K562 (cell line): ENCODE results near the gene NRG3. TPM values are rescaled to one million over a fixed set of nuclear protein-coding genes. Genes with fewer than 3 reads are reported as not detected.

Source experiments
- ATAC-seq: fragments of 200-7000 bp; cut with Tn5 transposase; 3 replicates; pipeline ENCODE4 v1.9.1; 2020; ENCODE audit warnings: moderate library complexity
- BruUV-seq: library from RNA; stranded (reverse); fragments of 400-500 nt; replicated peaks from 2 replicates; lab custom pipeline; 2021; lab: Mats Ljungman, UMichigan
- CTCF ChIA-PET: fragments of 300-600 bp; formaldehyde crosslinking; extraction: SDS; loops from one replicate; lab custom pipeline; 2021; ENCODE audit warnings: low intra/inter-chr PET ratio; lab: Yijun Ruan, JAX
- POLR2A ChIA-PET: fragments of 300-600, 350-650 bp; sonication (Branson Sonifier 250); formaldehyde crosslinking; extraction: SDS; loops from one replicate; lab custom pipeline; 2021; ENCODE audit warnings: antibody characterized with exemption, inconsistent platforms; lab: Yijun Ruan, JAX
- DNase-seq, 4 experiments: peaks; one replicate each; pipeline versions ENCODE4 v3.0.0 to v3.0.0-alpha.2; 2011 to 2018; ENCODE audit warnings: low spot score in 3 of 4, mixed read lengths in 3 of 4; ENCODE audit errors: extremely low read depth in 1 of 4
- FAIRE-seq: peaks from 2 replicates; lab custom pipeline; 2011; peaks lifted over from hg19 to GRCh38; lab: Jason Lieb, UNC
- H2AFZ ChIP-seq: 2 replicates; pipeline ENCODE4 v1.6.0; 2011; ENCODE audit warnings: low read depth, low read length, control low read depth, inconsistent platforms
- H3K27ac ChIP-seq: fragments of 200-600 bp; 3 replicates; pipeline ENCODE4 v1.8.0; 2011; ENCODE audit warnings: low read depth, mild to moderate bottlenecking, control low read depth, inconsistent platforms, low read length, moderate library complexity, mixed read lengths; ENCODE audit errors: extremely low read depth
- H3K27me3 ChIP-seq, 2 experiments: fragments of 300-600 bp in 1 of 2; 2 replicates in 1 of 2; 3 replicates in 1 of 2; pipeline versions ENCODE4 v1.6.0 to v1.8.0; 2011; ENCODE audit warnings: inconsistent platforms in 2 of 2, low read length in 2 of 2, mild to moderate bottlenecking in 1 of 2, mixed read lengths in 1 of 2, moderate library complexity in 1 of 2; ENCODE audit not compliant: control insufficient read depth in 2 of 2, insufficient read depth in 2 of 2
- H3K36me3 ChIP-seq: fragments of 300-600 bp; 3 replicates; pipeline ENCODE4 v1.8.0; 2011; ENCODE audit warnings: mild to moderate bottlenecking, low read length, inconsistent platforms; ENCODE audit not compliant: control insufficient read depth, insufficient read depth
- H3K4me1 ChIP-seq, 2 experiments: fragments of 200-600 bp in 1 of 2; replicated peaks in 1 of 2; 2 replicates in 1 of 2; 3 replicates in 1 of 2; pipeline versions ENCODE4 v1.5.1 to v1.8.0; 2011; ENCODE audit warnings: inconsistent platforms in 2 of 2, low read length in 2 of 2, mild to moderate bottlenecking in 1 of 2, mixed read lengths in 1 of 2, moderate library complexity in 1 of 2; ENCODE audit not compliant: control insufficient read depth in 2 of 2, insufficient read depth in 2 of 2
- H3K4me2 ChIP-seq: 2 replicates; pipeline ENCODE4 v1.6.1; 2011; ENCODE audit warnings: low read length, control low read depth, inconsistent platforms, mixed read lengths; ENCODE audit not compliant: insufficient read depth
- H3K4me3 ChIP-seq: fragments of 200-600 bp; sonication (generic), shearing (Covaris generic); 2 replicates; pipeline ENCODE4 v1.5.1; 2016; ENCODE audit warnings: control low read depth, inconsistent platforms
- H3K79me2 ChIP-seq: fragments of 200-600 bp; 3 replicates; pipeline ENCODE4 v1.8.0; 2011; ENCODE audit warnings: low read length, inconsistent platforms; ENCODE audit not compliant: control insufficient read depth, insufficient read depth
- H3K9ac ChIP-seq, 2 experiments: 2 replicates each; pipeline versions ENCODE4 v1.6.0 to v1.6.1; 2011; ENCODE audit warnings: low read depth in 2 of 2, low read length in 2 of 2, control low read depth in 1 of 2, inconsistent platforms in 1 of 2, mild to moderate bottlenecking in 1 of 2, mixed read lengths in 1 of 2; ENCODE audit not compliant: insufficient read depth in 1 of 2
- H3K9me1 ChIP-seq: one replicate; pipeline ENCODE4 v1.6.0; 2011; ENCODE audit warnings: inconsistent platforms, mild to moderate bottlenecking, low read length, moderate library complexity; ENCODE audit not compliant: control insufficient read depth, insufficient read depth
- H3K9me3 ChIP-seq: replicated peaks from 2 replicates; pipeline ENCODE4 v1.5.1; 2011; ENCODE audit warnings: low read depth, low read length, inconsistent platforms; ENCODE audit not compliant: control insufficient read depth, insufficient read depth
- H4K20me1 ChIP-seq: replicated peaks from 2 replicates; pipeline ENCODE4 v1.6.1; 2011; ENCODE audit warnings: low read length, inconsistent platforms, mixed read lengths; ENCODE audit not compliant: control insufficient read depth, insufficient read depth
- CREB5 ChIP-seq: fragments of 250-450 bp; sonication (Bioruptor Pico); IDR thresholded peaks from 2 replicates; pipeline ENCODE4 v1.5.0; 2020; ENCODE audit warnings: mild to moderate bottlenecking
- CTCF ChIP-seq, 3 experiments: IDR thresholded peaks in 2 of 3; conservative IDR thresholded peaks in 1 of 3; 2 replicates each; pipeline ENCODE4 v1.5.1; 2011 to 2012; ENCODE audit warnings: low read length in 3 of 3, mild to moderate bottlenecking in 3 of 3, control low read depth in 2 of 3, improper control_type of control experiment in 1 of 3, inconsistent platforms in 1 of 3, low read depth in 1 of 3, mixed read lengths in 1 of 3, moderate library complexity in 1 of 3; ENCODE audit not compliant: insufficient read depth in 2 of 3
- GTF3C2 ChIP-seq: IDR thresholded peaks from 3 replicates; pipeline ENCODE4 v1.6.1; 2011; ENCODE audit warnings: borderline replicate concordance, mild to moderate bottlenecking, moderate library complexity; ENCODE audit not compliant: insufficient read length; ENCODE audit errors: extremely low read depth
- NCOA1 ChIP-seq: fragments of 450-650 bp; IDR thresholded peaks from 2 replicates; pipeline ENCODE4 v1.6.1; 2016; ENCODE audit warnings: low read depth
- NCOA6 ChIP-seq: fragments of 450-650 bp; IDR thresholded peaks from 2 replicates; pipeline ENCODE4 v1.6.1; 2017; ENCODE audit warnings: mild to moderate bottlenecking
- RFX1 ChIP-seq: fragments of 450-650 bp; IDR thresholded peaks from 2 replicates; pipeline ENCODE4 v1.6.1; 2016; ENCODE audit warnings: mild to moderate bottlenecking, moderate library complexity
- SNIP1 ChIP-seq: fragments of 450-650 bp; IDR thresholded peaks from 2 replicates; pipeline ENCODE4 v1.7.1; 2017; ENCODE audit warnings: low read depth, mild to moderate bottlenecking
- SRSF9 ChIP-seq: fragments of 200-400 bp; formaldehyde crosslinking; IDR thresholded peaks from 2 replicates; pipeline ENCODE4 v1.6.1; 2017; ENCODE audit warnings: low read depth, low read length, borderline replicate concordance
- THRB ChIP-seq: fragments of 450-650 bp; formaldehyde crosslinking; conservative IDR thresholded peaks from 2 replicates; pipeline ENCODE4 v1.4.0; 2022; ENCODE audit warnings: mild to moderate bottlenecking, missing genetic modification characterization
- ZNF324 ChIP-seq: fragments of 250-450 bp; sonication (Bioruptor Pico); IDR thresholded peaks from 2 replicates; pipeline ENCODE4 v1.4.0; 2020; ENCODE audit warnings: mild to moderate bottlenecking
- in situ Hi-C: fragments of 300-500 bp; cut with MboI; formaldehyde crosslinking; loops from 4 replicates; pipeline ENCODE4 v1.15.0; 2018; ENCODE audit warnings: inconsistent platforms, mixed read lengths
- intact Hi-C: fragments of 100-400 bp; cut with micrococcal nuclease; formaldehyde crosslinking; loops from 2 replicates; pipeline ENCODE4 v1.14.2; 2022
- polyA plus RNA-seq, 8 experiments: library from polyadenylated mRNA; depleted of rRNA in 4 of 8; stranded (reverse) in 5 of 8; unstranded in 3 of 8; fragments of >200 nt; fragmentation: Nextera tagmentation in 2 of 8; fragmentation: Illumina TruSeq in 1 of 8; extraction: Ambion mirVana in 2 of 8; extraction: Trizol in 1 of 8; gene quantifications; 2 replicates each; pipeline versions ENCODE4 v1.2.1 to v1.2.3, GENCODE V29; 2011 to 2014; ENCODE audit warnings: inconsistent platforms in 1 of 8, missing spikeins in 1 of 8
- total RNA-seq, 7 experiments: library from RNA; depleted of rRNA in 6 of 7; stranded (reverse); fragments of >200 nt in 6 of 7; fragmentation: Illumina TruSeq in 2 of 7; extraction: Trizol in 2 of 7; gene quantifications; 2 replicates each; pipeline versions ENCODE4 v1.2.1 to v1.2.3, GENCODE V29; 2011 to 2021; ENCODE audit warnings: low replicate concordance in 1 of 7
- TF ChIP-seq, protein P1 (sequence below): fragments of 450-650 bp; IDR thresholded peaks from 2 replicates; pipeline ENCODE4 v1.6.1; 2016; ENCODE audit warnings: missing biosample characterization, missing genetic modification characterization

Gene NRG3
- total and polyA plus RNA-seq, 9 of the 15 experiments (the other 6 are each of a cell fraction or from before 2014, with no cell fraction given): not detected

- no peak for TF ChIP-seq SNIP1
- TF ChIP-seq NCOA1: no peak
- no peak for TF ChIP-seq CTCF (IDR thresholded peaks at IDR 0.05 in 2 of 3, conservative IDR thresholded peaks at IDR 0.05 in 1 of 3; ENCODE audit: insufficient read depth in 2 of 3, low read depth in 1 of 3, low read length in 3 of 3)
- no peak for TF ChIP-seq SRSF9
- TF ChIP-seq, all 486 proteins: peak for 0
These were observed 747.5 kb downstream of the NRG3 start (continued) for GRCh38 chr10:82622479-82622878.

DNA sequence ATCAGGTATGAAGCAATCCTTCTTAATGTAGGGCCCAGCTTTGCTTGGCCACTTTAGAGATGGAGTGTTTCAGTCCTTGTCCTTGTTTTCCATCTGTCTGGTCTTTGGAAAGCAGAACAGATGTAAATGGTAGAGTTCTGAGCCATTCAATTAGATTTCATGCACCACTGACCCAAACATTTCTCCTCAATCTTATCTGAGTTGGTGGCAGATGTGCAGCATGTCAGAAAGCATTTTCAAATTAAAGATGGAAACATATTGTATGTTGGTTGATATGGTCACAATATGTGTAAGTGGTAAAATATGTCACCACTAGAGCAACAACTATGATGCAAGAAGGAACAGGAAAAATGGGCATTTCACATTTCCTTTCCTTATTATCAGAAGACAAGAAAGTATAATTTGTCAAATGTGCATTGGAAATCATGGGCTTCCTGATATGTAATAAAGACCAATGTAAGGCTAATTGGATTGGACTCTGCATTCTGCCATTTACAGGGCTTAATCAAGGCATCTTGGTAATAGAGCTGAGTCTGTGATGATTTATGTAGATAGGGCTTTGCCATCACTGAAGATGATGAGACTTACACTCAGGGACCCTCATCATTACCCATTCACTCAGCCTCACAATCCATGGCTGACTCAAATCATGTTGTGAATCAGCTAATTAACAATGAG is 750.7 kb downstream of the NRG3 start:
- peaks cover 7% of the 10 kb centered on the region; the same call in 1 of the 2 replicates for H3K9me3 ChIP-seq
- intact Hi-C loops: no loop called here
- no peaks in the 10 kb centered on the region for H4K20me1 ChIP-seq
- ATAC-seq (no peak), FAIRE-seq (no peak), DNase-seq (no peak)
- no peaks in the 10 kb centered on the region for H3K4me1 ChIP-seq
- H3K4me3 ChIP-seq: no peak overlapping the region
- H3K36me3 ChIP-seq: no peaks in the 10 kb centered on the region
- no peak overlapping the region for H3K9ac ChIP-seq
- no TSS peak for BruUV-seq
- no peak overlapping the region for H3K4me2 ChIP-seq
- H3K27ac ChIP-seq: no peak overlapping the region
- no peaks in the 10 kb centered on the region for H3K79me2 ChIP-seq
- H3K27me3 ChIP-seq: no peaks in the 10 kb centered on the region
- H3K9me1 ChIP-seq: no peaks in the 10 kb centered on the region
- ChIA-PET POLR2A (no interaction called here), CTCF (no interaction called here)
- in situ Hi-C loops: no loop called here
- H2AFZ ChIP-seq: no peak overlapping the region
- TF ChIP-seq CREB5 (no peak), RFX1 (no peak), GTF3C2 (no peak), NCOA6 (no peak), ZNF324 (CRISPR knock-in tag) (no peak), THRB (CRISPR knock-in tag) (no peak)
- TF ChIP-seq, protein P1, sequence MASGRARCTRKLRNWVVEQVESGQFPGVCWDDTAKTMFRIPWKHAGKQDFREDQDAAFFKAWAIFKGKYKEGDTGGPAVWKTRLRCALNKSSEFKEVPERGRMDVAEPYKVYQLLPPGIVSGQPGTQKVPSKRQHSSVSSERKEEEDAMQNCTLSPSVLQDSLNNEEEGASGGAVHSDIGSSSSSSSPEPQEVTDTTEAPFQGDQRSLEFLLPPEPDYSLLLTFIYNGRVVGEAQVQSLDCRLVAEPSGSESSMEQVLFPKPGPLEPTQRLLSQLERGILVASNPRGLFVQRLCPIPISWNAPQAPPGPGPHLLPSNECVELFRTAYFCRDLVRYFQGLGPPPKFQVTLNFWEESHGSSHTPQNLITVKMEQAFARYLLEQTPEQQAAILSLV (tag): no peak
